Smooth muscle cell (in vitro differentiated cells): ENCODE results near the gene RSL24D1. TPM values are rescaled to one million over a fixed set of nuclear protein-coding genes. Genes with fewer than 3 reads are reported as not detected.

Source experiments
- DNase-seq: peaks from one replicate; lab custom pipeline; 2025; ENCODE audit not compliant: unreplicated experiment; lab: John Stamatoyannopoulos, UW
- H2AFZ ChIP-seq: fragments of 200-600 bp; sonication (generic); 2 replicates; pipeline ENCODE4 v1.6.0; 2016; ENCODE audit warnings: antibody characterized with exemption, low read depth, mild to moderate bottlenecking
- H3F3A ChIP-seq: fragments of 200-600 bp; sonication (generic); 2 replicates; pipeline ENCODE4 v1.6.0; 2017; ENCODE audit warnings: antibody characterized with exemption, low read depth
- H3K27ac ChIP-seq: fragments of 200-600 bp; sonication (generic); 2 replicates; pipeline ENCODE4 v1.5.1; 2016; ENCODE audit warnings: low read depth, mild to moderate bottlenecking
- H3K27me3 ChIP-seq: fragments of 200-600 bp; sonication (generic); 2 replicates; pipeline ENCODE4 v1.6.1; 2016; ENCODE audit warnings: low read depth, mild to moderate bottlenecking
- H3K36me3 ChIP-seq: fragments of 200-600 bp; sonication (generic); 2 replicates; pipeline ENCODE4 v1.5.1; 2016; ENCODE audit warnings: low read depth
- H3K4me1 ChIP-seq: fragments of 200-600 bp; sonication (generic); 2 replicates; pipeline ENCODE4 v1.5.1; 2016; ENCODE audit warnings: low read depth
- H3K4me2 ChIP-seq: fragments of 200-600 bp; sonication (generic); 2 replicates; pipeline ENCODE4 v1.6.0; 2016; ENCODE audit warnings: mild to moderate bottlenecking
- H3K4me3 ChIP-seq: fragments of 200-600 bp; sonication (generic); 2 replicates; pipeline ENCODE4 v1.5.1; 2016; ENCODE audit warnings: mild to moderate bottlenecking
- H3K79me2 ChIP-seq: fragments of 200-600 bp; sonication (generic); 2 replicates; pipeline ENCODE4 v1.6.0; 2016; ENCODE audit warnings: low read depth, mild to moderate bottlenecking
- H3K9ac ChIP-seq: fragments of 200-600 bp; sonication (generic); 2 replicates; pipeline ENCODE4 v1.6.0; 2016; ENCODE audit warnings: low read depth
- H3K9me3 ChIP-seq: fragments of 200-600 bp; sonication (generic); replicated peaks from 2 replicates; pipeline ENCODE4 v1.5.1; 2016; ENCODE audit warnings: low read depth
- H4K20me1 ChIP-seq: fragments of 200-600 bp; sonication (generic); 2 replicates; pipeline ENCODE4 v1.6.0; 2016; ENCODE audit warnings: low read depth
- WGBS: methylation state at CpG from one replicate; pipeline ENCODE4 v1.1.7; 2016; ENCODE audit warnings: low lambda C conversion rate; 5-methylcytosine and 5-hydroxymethylcytosine counted together
- polyA plus RNA-seq: library from polyadenylated mRNA; unstranded; fragments of >200 nt; fragmentation: Nextera tagmentation; extraction: Ambion mirVana; gene quantifications from 2 replicates; pipeline ENCODE4 v1.2.1, GENCODE V29; 2016
- total RNA-seq: library from RNA; depleted of rRNA; stranded (reverse); fragments of >200 nt; gene quantifications from 2 replicates; pipeline ENCODE4 v1.2.3, GENCODE V29; 2014
- TF ChIP-seq, protein P1 (sequence below): fragments of 200-600 bp; sonication (generic); IDR thresholded peaks from 2 replicates; pipeline ENCODE4 v1.5.1; 2017; ENCODE audit warnings: borderline replicate concordance, mild to moderate bottlenecking, antibody characterized with exemption; ENCODE audit not compliant: insufficient read depth, poor library complexity, severe bottlenecking

RSL24D1 gene
- total and polyA plus RNA-seq, 2 experiments from 2014 or later = 45.5 to 76.9 TPM

GRCh38 chr15:55234104-55234799 is 37.5 kb upstream of the RSL24D1 start:
- TF ChIP-seq, protein P1, sequence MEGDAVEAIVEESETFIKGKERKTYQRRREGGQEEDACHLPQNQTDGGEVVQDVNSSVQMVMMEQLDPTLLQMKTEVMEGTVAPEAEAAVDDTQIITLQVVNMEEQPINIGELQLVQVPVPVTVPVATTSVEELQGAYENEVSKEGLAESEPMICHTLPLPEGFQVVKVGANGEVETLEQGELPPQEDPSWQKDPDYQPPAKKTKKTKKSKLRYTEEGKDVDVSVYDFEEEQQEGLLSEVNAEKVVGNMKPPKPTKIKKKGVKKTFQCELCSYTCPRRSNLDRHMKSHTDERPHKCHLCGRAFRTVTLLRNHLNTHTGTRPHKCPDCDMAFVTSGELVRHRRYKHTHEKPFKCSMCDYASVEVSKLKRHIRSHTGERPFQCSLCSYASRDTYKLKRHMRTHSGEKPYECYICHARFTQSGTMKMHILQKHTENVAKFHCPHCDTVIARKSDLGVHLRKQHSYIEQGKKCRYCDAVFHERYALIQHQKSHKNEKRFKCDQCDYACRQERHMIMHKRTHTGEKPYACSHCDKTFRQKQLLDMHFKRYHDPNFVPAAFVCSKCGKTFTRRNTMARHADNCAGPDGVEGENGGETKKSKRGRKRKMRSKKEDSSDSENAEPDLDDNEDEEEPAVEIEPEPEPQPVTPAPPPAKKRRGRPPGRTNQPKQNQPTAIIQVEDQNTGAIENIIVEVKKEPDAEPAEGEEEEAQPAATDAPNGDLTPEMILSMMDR = no peak
- H3K4me2 ChIP-seq = no peak overlapping the region
- no peaks in the 10 kb centered on the region for H3K79me2 ChIP-seq
- no peaks in the 10 kb centered on the region for H3K4me1 ChIP-seq
- H3F3A ChIP-seq = no peaks in the 10 kb centered on the region
- no peaks in the 10 kb centered on the region for H3K36me3 ChIP-seq
- H4K20me1 ChIP-seq = no peaks in the 10 kb centered on the region
- no peak for DNase-seq
- H3K4me3 ChIP-seq = no peak overlapping the region
- no peaks in the 10 kb centered on the region for H3K27me3 ChIP-seq
- H2AFZ ChIP-seq = no peak overlapping the region
- no peak overlapping the region for H3K9ac ChIP-seq
- no peaks in the 10 kb centered on the region for H3K9me3 ChIP-seq
- WGBS = 98% methylated on average over 2 of the region's 2 CpGs
- no peak overlapping the region for H3K27ac ChIP-seq

GRCh38 chr15:55231455-55231854 is 34.7 kb upstream of the RSL24D1 start:
- 96% methylated on average over 1 of the region's 1 CpG for WGBS
- H3K36me3 ChIP-seq = no peaks in the 10 kb centered on the region
- TF ChIP-seq, protein P1 = no peak
- H3K4me2 ChIP-seq = no peak overlapping the region
- no peak for DNase-seq
- no peaks in the 10 kb centered on the region for H3K9me3 ChIP-seq
- H3K4me3 ChIP-seq = no peak overlapping the region
- H3K9ac ChIP-seq = no peak overlapping the region
- H3F3A ChIP-seq = no peaks in the 10 kb centered on the region
- no peak overlapping the region for H2AFZ ChIP-seq
- H4K20me1 ChIP-seq = no peaks in the 10 kb centered on the region
- no peaks in the 10 kb centered on the region for H3K4me1 ChIP-seq
- H3K79me2 ChIP-seq = no peaks in the 10 kb centered on the region
- H3K27me3 ChIP-seq = no peaks in the 10 kb centered on the region
- no peak overlapping the region for H3K27ac ChIP-seq

- Histone ChIP-seq H3K36me3 (no peaks in the 10 kb centered on the region), H3F3A (no peaks in the 10 kb centered on the region), H4K20me1 (no peaks in the 10 kb centered on the region), H3K4me2 (no peak overlapping the region), H3K27me3 (no peaks in the 10 kb centered on the region), H3K4me1 (no peaks in the 10 kb centered on the region), H2AFZ (no peak overlapping the region), H3K79me2 (no peaks in the 10 kb centered on the region), H3K9me3 (no peaks in the 10 kb centered on the region), H3K27ac (no peak overlapping the region), H3K4me3 (no peak overlapping the region), H3K9ac (no peak overlapping the region)
- 100% methylated on average over 1 of the region's 1 CpG for WGBS
- TF ChIP-seq, protein P1 = no peak
- no peak for DNase-seq
These were observed 34.2 kb upstream of the RSL24D1 start for GRCh38 chr15:55230953-55231352.
